ENCODE results near the gene RAPGEF5. TPM values are rescaled to one million over a fixed set of nuclear protein-coding genes. Genes with fewer than 3 reads are reported as not detected.

RAPGEF5 gene
- total RNA-seq, 1 donor from 2014 or later: 9.9 TPM

DNA sequence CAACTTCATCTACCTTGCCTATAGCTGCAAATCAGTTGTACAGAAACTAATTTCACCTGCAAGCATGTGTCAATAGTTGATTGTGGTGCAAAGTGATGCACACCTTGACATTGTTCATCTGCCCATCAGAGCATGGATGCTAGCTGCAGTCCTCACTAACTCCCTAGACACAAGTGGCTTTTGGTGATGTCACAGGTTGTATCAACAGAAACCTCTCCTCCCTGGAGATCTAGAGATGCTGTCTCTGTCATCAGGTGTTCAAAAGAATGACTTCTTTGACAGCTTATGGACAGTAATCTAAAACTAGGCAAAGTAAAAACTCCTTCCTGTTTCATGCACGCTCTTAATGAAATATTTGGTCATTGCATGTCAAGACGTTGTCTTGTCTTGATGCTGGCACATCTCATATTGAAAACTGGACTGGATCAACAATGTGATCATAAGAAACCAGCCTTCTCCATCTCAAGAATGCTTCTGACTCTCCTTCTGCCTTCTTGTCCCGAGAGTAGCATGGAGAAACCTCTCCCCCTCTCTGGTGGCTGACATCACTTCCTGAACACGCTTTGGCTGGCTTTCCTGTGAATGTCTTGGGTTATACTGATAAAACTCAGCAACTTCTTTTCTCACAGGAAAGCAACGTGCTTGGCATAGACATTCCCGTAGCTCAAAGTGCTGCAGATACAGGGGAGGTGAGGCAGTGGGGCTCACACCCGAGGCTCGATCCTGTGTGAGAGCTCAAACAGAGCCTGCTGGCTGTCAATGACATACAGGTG, 235.1 kb downstream of the RAPGEF5 start:
- TF ChIP-seq, protein P1, sequence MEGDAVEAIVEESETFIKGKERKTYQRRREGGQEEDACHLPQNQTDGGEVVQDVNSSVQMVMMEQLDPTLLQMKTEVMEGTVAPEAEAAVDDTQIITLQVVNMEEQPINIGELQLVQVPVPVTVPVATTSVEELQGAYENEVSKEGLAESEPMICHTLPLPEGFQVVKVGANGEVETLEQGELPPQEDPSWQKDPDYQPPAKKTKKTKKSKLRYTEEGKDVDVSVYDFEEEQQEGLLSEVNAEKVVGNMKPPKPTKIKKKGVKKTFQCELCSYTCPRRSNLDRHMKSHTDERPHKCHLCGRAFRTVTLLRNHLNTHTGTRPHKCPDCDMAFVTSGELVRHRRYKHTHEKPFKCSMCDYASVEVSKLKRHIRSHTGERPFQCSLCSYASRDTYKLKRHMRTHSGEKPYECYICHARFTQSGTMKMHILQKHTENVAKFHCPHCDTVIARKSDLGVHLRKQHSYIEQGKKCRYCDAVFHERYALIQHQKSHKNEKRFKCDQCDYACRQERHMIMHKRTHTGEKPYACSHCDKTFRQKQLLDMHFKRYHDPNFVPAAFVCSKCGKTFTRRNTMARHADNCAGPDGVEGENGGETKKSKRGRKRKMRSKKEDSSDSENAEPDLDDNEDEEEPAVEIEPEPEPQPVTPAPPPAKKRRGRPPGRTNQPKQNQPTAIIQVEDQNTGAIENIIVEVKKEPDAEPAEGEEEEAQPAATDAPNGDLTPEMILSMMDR (IDR thresholded peaks at IDR 0.05; ENCODE audit: unreplicated experiment): no peak
- Mint-ChIP-seq H3K4me3 (ENCODE audit: low read depth) (no peak overlapping the region), H3K9me3 (ENCODE audit: low read depth) (no peaks in the 10 kb centered on the region), H3K36me3 (ENCODE audit: insufficient read depth) (peaks cover 3% of the 10 kb centered on the region), H3K27ac (no peak overlapping the region), H3K27me3 (peaks cover 5% of the 10 kb centered on the region), H3K4me1 (ENCODE audit: low read depth) (peaks cover 7% of the 10 kb centered on the region)
- DNase-seq (ENCODE audit: low spot score, unreplicated experiment): no peak

- peaks cover 3% of the 10 kb centered on the region for H3K36me3 Mint-ChIP-seq (ENCODE audit: insufficient read depth)
- no peak overlapping the region for H3K27ac Mint-ChIP-seq
- DNase-seq (ENCODE audit: low spot score, unreplicated experiment): no peak
- TF ChIP-seq, protein P1 (IDR thresholded peaks at IDR 0.05; ENCODE audit: unreplicated experiment): no peak
- no peaks in the 10 kb centered on the region for H3K9me3 Mint-ChIP-seq (ENCODE audit: low read depth)
- H3K4me1 Mint-ChIP-seq (ENCODE audit: low read depth): peaks cover 7% of the 10 kb centered on the region
- peaks cover 5% of the 10 kb centered on the region for H3K27me3 Mint-ChIP-seq
- H3K4me3 Mint-ChIP-seq (ENCODE audit: low read depth): no peak overlapping the region
Measured at GRCh38 chr7:22120391-22121053, 236.4 kb downstream of the RAPGEF5 start.

GRCh38 chr7:22117222-22117621, 239.7 kb downstream of the RAPGEF5 start:
- no peaks in the 10 kb centered on the region for H3K9me3 Mint-ChIP-seq (ENCODE audit: low read depth)
- H3K4me3 Mint-ChIP-seq (ENCODE audit: low read depth): no peak overlapping the region
- H3K36me3 Mint-ChIP-seq (ENCODE audit: insufficient read depth): no peaks in the 10 kb centered on the region
- H3K27me3 Mint-ChIP-seq: peaks cover 4% of the 10 kb centered on the region
- no peak for DNase-seq (ENCODE audit: low spot score, unreplicated experiment)
- TF ChIP-seq, protein P1 (IDR thresholded peaks at IDR 0.05; ENCODE audit: unreplicated experiment): no peak
- H3K4me1 Mint-ChIP-seq (ENCODE audit: low read depth): peaks cover 4% of the 10 kb centered on the region
- no peak overlapping the region for H3K27ac Mint-ChIP-seq

GRCh38 chr7:22116451-22117030, 240.4 kb downstream of the RAPGEF5 start:
- Mint-ChIP-seq H3K27ac (no peak overlapping the region), H3K4me3 (ENCODE audit: low read depth) (no peak overlapping the region), H3K27me3 (no peaks in the 10 kb centered on the region), H3K4me1 (ENCODE audit: low read depth) (peaks cover 4% of the 10 kb centered on the region), H3K36me3 (ENCODE audit: insufficient read depth) (no peaks in the 10 kb centered on the region), H3K9me3 (ENCODE audit: low read depth) (no peaks in the 10 kb centered on the region)
- TF ChIP-seq, protein P1 (IDR thresholded peaks at IDR 0.05; ENCODE audit: unreplicated experiment): no peak
- no peak for DNase-seq (ENCODE audit: low spot score, unreplicated experiment)

- no peak overlapping the region for H3K27ac Mint-ChIP-seq
- H3K4me1 Mint-ChIP-seq (ENCODE audit: low read depth): peaks cover 2% of the 10 kb centered on the region
- H3K36me3 Mint-ChIP-seq (ENCODE audit: insufficient read depth): no peaks in the 10 kb centered on the region
- H3K4me3 Mint-ChIP-seq (ENCODE audit: low read depth): no peak overlapping the region
- TF ChIP-seq, protein P1 (IDR thresholded peaks at IDR 0.05; ENCODE audit: unreplicated experiment): no peak
- no peaks in the 10 kb centered on the region for H3K9me3 Mint-ChIP-seq (ENCODE audit: low read depth)
- no peak for DNase-seq (ENCODE audit: low spot score, unreplicated experiment)
- H3K27me3 Mint-ChIP-seq: no peaks in the 10 kb centered on the region
Measured at GRCh38 chr7:22115689-22116088, 241.3 kb downstream of the RAPGEF5 start.

Data from progenitor cell of endocrine pancreas (in vitro differentiated cells).